Gastroesophageal sphincter (tissue), 3 donors: ENCODE results near the gene PDE8A.

Source experiments
- POLR2A ChIP-seq, 2 donors: fragments of 450-650 bp; IDR thresholded peaks; one replicate each; pipeline ENCODE4 v1.6.1; 2017; ENCODE audit warnings: antibody characterized with exemption in 2 of 2, mild to moderate bottlenecking in 2 of 2, moderate library complexity in 1 of 2
- TF ChIP-seq, protein P1 (sequence below), 4 experiments: fragments of 200-600 bp in 2 of 4; fragments of 450-650 bp in 2 of 4; sonication (generic) in 1 of 4; IDR thresholded peaks; one replicate each; pipeline ENCODE4 v1.5.1; 2017 to 2019; ENCODE audit warnings: antibody characterized with exemption in 4 of 4, mild to moderate bottlenecking in 2 of 4, moderate library complexity in 2 of 4

DNA sequence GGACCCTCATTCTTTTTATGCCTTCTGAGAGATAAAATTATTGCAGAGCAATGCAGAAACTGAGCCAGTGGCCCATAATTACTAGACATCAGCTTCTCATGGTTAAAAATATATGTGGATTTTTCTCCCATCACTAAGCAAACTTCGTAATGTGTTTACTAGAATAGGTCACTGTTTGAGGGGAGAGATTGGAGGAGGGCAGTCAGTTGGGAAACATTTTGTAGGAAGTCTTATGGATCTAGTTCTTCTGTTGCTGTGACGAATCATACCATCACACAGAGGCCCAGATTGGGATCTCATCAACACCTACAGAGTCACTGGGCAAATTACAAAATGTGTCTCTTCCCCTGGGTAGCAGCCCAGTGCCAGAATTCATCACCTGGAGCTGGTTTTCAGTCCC lies 81.4 kb downstream of the PDE8A start:
- TF ChIP-seq, protein P1, sequence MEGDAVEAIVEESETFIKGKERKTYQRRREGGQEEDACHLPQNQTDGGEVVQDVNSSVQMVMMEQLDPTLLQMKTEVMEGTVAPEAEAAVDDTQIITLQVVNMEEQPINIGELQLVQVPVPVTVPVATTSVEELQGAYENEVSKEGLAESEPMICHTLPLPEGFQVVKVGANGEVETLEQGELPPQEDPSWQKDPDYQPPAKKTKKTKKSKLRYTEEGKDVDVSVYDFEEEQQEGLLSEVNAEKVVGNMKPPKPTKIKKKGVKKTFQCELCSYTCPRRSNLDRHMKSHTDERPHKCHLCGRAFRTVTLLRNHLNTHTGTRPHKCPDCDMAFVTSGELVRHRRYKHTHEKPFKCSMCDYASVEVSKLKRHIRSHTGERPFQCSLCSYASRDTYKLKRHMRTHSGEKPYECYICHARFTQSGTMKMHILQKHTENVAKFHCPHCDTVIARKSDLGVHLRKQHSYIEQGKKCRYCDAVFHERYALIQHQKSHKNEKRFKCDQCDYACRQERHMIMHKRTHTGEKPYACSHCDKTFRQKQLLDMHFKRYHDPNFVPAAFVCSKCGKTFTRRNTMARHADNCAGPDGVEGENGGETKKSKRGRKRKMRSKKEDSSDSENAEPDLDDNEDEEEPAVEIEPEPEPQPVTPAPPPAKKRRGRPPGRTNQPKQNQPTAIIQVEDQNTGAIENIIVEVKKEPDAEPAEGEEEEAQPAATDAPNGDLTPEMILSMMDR (IDR thresholded peaks at IDR 0.05): no peak
- no peak for TF ChIP-seq POLR2A (IDR thresholded peaks at IDR 0.05)
